Loucy (cell line): ENCODE data around the gene RNASE7.

Source experiments
- H2AFZ ChIP-seq: fragments of 200-600 bp; sonication (generic); 2 replicates; pipeline ENCODE4 v1.6.0; 2016; ENCODE audit warnings: antibody characterized with exemption, mild to moderate bottlenecking, low read length, moderate library complexity
- H3F3A ChIP-seq: fragments of 200-600 bp; 2 replicates; pipeline ENCODE4 v1.6.0; 2016; ENCODE audit warnings: antibody characterized with exemption, low read depth, mild to moderate bottlenecking
- H3K27me3 ChIP-seq: fragments of 200-600 bp; sonication (generic); 2 replicates; pipeline ENCODE4 v1.6.1; 2014; ENCODE audit warnings: low read length, mild to moderate bottlenecking; ENCODE audit not compliant: insufficient read depth, poor library complexity, severe bottlenecking
- H3K36me3 ChIP-seq: fragments of 200-600 bp; sonication (generic); 2 replicates; pipeline ENCODE4 v1.6.1; 2016; ENCODE audit warnings: low read length; ENCODE audit not compliant: insufficient read depth
- H3K4me1 ChIP-seq: fragments of 200-600 bp; sonication (generic); 2 replicates; pipeline ENCODE4 v1.5.1; 2014; ENCODE audit warnings: low read length, mild to moderate bottlenecking; ENCODE audit not compliant: insufficient read depth, poor library complexity, severe bottlenecking
- H3K4me2 ChIP-seq: fragments of 200-600 bp; sonication (generic); 2 replicates; pipeline ENCODE4 v1.6.0; 2014; ENCODE audit warnings: antibody characterized with exemption, low read length, low read depth, mild to moderate bottlenecking; ENCODE audit not compliant: poor library complexity, severe bottlenecking
- H3K4me3 ChIP-seq: fragments of 200-600 bp; sonication (generic); 2 replicates; pipeline ENCODE4 v1.5.1; 2014; ENCODE audit warnings: low read length, mild to moderate bottlenecking, mixed read lengths; ENCODE audit not compliant: poor library complexity, severe bottlenecking
- H3K79me2 ChIP-seq: fragments of 200-600 bp; sonication (generic); 2 replicates; pipeline ENCODE4 v1.6.1; 2014; ENCODE audit warnings: low read length; ENCODE audit not compliant: insufficient read depth
- H3K9ac ChIP-seq: fragments of 200-600 bp; sonication (generic); 2 replicates; pipeline ENCODE4 v1.6.0; 2014; ENCODE audit warnings: mild to moderate bottlenecking, low read depth, low read length, moderate library complexity; ENCODE audit not compliant: poor library complexity, severe bottlenecking
- H3K9me2 ChIP-seq: fragments of 200-600 bp; sonication (generic); replicated peaks from 2 replicates; pipeline ENCODE4 v1.6.1; 2016; ENCODE audit warnings: low read depth, low read length, mixed read lengths
- H3K9me3 ChIP-seq: fragments of 200-600 bp; sonication (generic); 2 replicates; pipeline ENCODE4 v1.6.1; 2014; ENCODE audit warnings: mild to moderate bottlenecking, antibody characterized with exemption, low read length, low read depth; ENCODE audit not compliant: insufficient read depth
- H4K20me1 ChIP-seq: fragments of 200-600 bp; sonication (generic); 2 replicates; pipeline ENCODE4 v1.6.0; 2014; ENCODE audit warnings: antibody characterized with exemption, low read length, mild to moderate bottlenecking; ENCODE audit not compliant: insufficient read depth, poor library complexity, severe bottlenecking
- EZH2phosphoT487 ChIP-seq: fragments of 200-600 bp; IDR thresholded peaks from 2 replicates; pipeline ENCODE4 v1.6.1; 2018; ENCODE audit warnings: antibody characterized with exemption, mild to moderate bottlenecking, moderate library complexity, borderline replicate concordance
- TF ChIP-seq, protein P1 (sequence below): fragments of 200-600 bp; sonication (generic); conservative IDR thresholded peaks from 2 replicates; pipeline ENCODE4 v1.5.1; 2014; ENCODE audit warnings: mild to moderate bottlenecking, antibody characterized with exemption, low read length

Gene RNASE7

GRCh38 chr14:21032326-21033132, 9.6 kb upstream of the RNASE7 start:
- TF ChIP-seq EZH2phosphoT487 = no peak
- TF ChIP-seq, protein P1, sequence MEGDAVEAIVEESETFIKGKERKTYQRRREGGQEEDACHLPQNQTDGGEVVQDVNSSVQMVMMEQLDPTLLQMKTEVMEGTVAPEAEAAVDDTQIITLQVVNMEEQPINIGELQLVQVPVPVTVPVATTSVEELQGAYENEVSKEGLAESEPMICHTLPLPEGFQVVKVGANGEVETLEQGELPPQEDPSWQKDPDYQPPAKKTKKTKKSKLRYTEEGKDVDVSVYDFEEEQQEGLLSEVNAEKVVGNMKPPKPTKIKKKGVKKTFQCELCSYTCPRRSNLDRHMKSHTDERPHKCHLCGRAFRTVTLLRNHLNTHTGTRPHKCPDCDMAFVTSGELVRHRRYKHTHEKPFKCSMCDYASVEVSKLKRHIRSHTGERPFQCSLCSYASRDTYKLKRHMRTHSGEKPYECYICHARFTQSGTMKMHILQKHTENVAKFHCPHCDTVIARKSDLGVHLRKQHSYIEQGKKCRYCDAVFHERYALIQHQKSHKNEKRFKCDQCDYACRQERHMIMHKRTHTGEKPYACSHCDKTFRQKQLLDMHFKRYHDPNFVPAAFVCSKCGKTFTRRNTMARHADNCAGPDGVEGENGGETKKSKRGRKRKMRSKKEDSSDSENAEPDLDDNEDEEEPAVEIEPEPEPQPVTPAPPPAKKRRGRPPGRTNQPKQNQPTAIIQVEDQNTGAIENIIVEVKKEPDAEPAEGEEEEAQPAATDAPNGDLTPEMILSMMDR = no peak
- H3K27me3 ChIP-seq = no peaks in the 10 kb centered on the region

GRCh38 chr14:21033133-21033698, 8.9 kb upstream of the RNASE7 start:
- H3K4me3 ChIP-seq = no peak overlapping the region
- H3K79me2 ChIP-seq = no peaks in the 10 kb centered on the region
- no peaks in the 10 kb centered on the region for H3F3A ChIP-seq
- no peaks in the 10 kb centered on the region for H3K36me3 ChIP-seq
- no peaks in the 10 kb centered on the region for H4K20me1 ChIP-seq
- H3K4me1 ChIP-seq = no peaks in the 10 kb centered on the region
- H3K27me3 ChIP-seq = no peaks in the 10 kb centered on the region
- no peak overlapping the region for H3K4me2 ChIP-seq
- no peak overlapping the region for H3K9ac ChIP-seq
- no peak for TF ChIP-seq EZH2phosphoT487
- TF ChIP-seq, protein P1 = no peak
- no peaks in the 10 kb centered on the region for H3K9me2 ChIP-seq
- H3K9me3 ChIP-seq = no peaks in the 10 kb centered on the region
- no peak overlapping the region for H2AFZ ChIP-seq

More at GRCh38 chr14:21032326-21033132, 9.6 kb upstream of the RNASE7 start:
- no peaks in the 10 kb centered on the region for H3K9me2 ChIP-seq
- H3K4me3 ChIP-seq = no peak overlapping the region
- no peaks in the 10 kb centered on the region for H3K36me3 ChIP-seq
- no peaks in the 10 kb centered on the region for H3K79me2 ChIP-seq
- H2AFZ ChIP-seq = no peak overlapping the region
- H3K4me2 ChIP-seq = no peak overlapping the region
- H3F3A ChIP-seq = no peaks in the 10 kb centered on the region
- no peaks in the 10 kb centered on the region for H4K20me1 ChIP-seq
- H3K9ac ChIP-seq = no peak overlapping the region
- H3K9me3 ChIP-seq = no peaks in the 10 kb centered on the region
- no peaks in the 10 kb centered on the region for H3K4me1 ChIP-seq

- Histone ChIP-seq H3K4me1 (no peaks in the 10 kb centered on the region), H3K79me2 (no peaks in the 10 kb centered on the region), H3K36me3 (no peaks in the 10 kb centered on the region), H3K27me3 (no peaks in the 10 kb centered on the region), H3F3A (no peaks in the 10 kb centered on the region), H3K4me2 (no peak within 1 kb of the TSS), H3K9me3 (no peaks in the 10 kb centered on the region), H4K20me1 (no peaks in the 10 kb centered on the region), H3K9ac (no peak within 1 kb of the TSS), H3K4me3 (no peak within 1 kb of the TSS), H3K9me2 (no peaks in the 10 kb centered on the region), H2AFZ (no peak within 1 kb of the TSS)
- TF ChIP-seq EZH2phosphoT487 = no peak
Measured at GRCh38 chr14:21034707-21035106, 7.5 kb upstream of the RNASE7 start, which contains the start of gene RNASE13. Gene RNASE13, minus strand, starts transcription at chr14:21034807. Its CDS starts 519 bp downstream, at chr14:21034288.
